NB4 (cell line): ENCODE data around the gene VAV2.

Experiments
- DNase-seq: peaks from one replicate; pipeline ENCODE4 v3.0.0; 2010; ENCODE audit warnings: low read depth
- H3K4me3 ChIP-seq: one replicate; pipeline ENCODE4 v1.5.1; 2011; ENCODE audit warnings: mild to moderate bottlenecking, low read depth, low read length, moderate library complexity
- MAX ChIP-seq: IDR thresholded peaks from 2 replicates; pipeline ENCODE4 v1.6.1; 2011; ENCODE audit warnings: low read depth, low read length
- MYC ChIP-seq: IDR thresholded peaks from 2 replicates; pipeline ENCODE4 v1.6.1; 2011; ENCODE audit warnings: low read depth, low read length
- POLR2A ChIP-seq: IDR thresholded peaks from 2 replicates; pipeline ENCODE4 v1.6.1; 2011; ENCODE audit warnings: mild to moderate bottlenecking; ENCODE audit not compliant: insufficient read length; ENCODE audit errors: extremely low read depth
- TF ChIP-seq, protein P1 (sequence below): IDR thresholded peaks from one replicate; pipeline ENCODE4 v1.5.1; 2012; ENCODE audit warnings: low read depth, low read length

Gene VAV2

DNA sequence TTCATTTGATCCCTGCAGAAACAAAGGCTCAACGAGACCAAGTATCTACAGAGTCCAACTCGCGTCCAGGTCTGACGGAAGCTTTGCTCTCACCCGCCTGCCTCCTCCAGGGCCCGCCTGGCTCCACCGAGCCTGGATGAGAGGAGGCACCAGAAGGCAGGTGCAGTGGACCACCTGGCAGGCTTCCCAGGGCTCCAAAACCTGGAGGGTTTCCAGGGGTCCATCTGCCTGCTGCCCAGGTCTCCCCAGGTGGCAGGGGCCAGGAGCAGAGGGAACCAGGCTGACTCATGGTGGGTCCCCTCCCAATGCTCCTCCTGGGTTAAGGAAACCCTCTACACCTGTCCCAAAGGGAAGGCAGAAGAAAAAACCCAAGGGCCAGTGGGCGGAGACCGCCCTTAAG lies 59.5 kb downstream of the VAV2 start:
- no peak for TF ChIP-seq MAX
- TF ChIP-seq POLR2A: no peak
- TF ChIP-seq MYC: no peak
- TF ChIP-seq, protein P1, sequence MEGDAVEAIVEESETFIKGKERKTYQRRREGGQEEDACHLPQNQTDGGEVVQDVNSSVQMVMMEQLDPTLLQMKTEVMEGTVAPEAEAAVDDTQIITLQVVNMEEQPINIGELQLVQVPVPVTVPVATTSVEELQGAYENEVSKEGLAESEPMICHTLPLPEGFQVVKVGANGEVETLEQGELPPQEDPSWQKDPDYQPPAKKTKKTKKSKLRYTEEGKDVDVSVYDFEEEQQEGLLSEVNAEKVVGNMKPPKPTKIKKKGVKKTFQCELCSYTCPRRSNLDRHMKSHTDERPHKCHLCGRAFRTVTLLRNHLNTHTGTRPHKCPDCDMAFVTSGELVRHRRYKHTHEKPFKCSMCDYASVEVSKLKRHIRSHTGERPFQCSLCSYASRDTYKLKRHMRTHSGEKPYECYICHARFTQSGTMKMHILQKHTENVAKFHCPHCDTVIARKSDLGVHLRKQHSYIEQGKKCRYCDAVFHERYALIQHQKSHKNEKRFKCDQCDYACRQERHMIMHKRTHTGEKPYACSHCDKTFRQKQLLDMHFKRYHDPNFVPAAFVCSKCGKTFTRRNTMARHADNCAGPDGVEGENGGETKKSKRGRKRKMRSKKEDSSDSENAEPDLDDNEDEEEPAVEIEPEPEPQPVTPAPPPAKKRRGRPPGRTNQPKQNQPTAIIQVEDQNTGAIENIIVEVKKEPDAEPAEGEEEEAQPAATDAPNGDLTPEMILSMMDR: no peak
- DNase-seq: no peak
- no peak overlapping the region for H3K4me3 ChIP-seq

DNA sequence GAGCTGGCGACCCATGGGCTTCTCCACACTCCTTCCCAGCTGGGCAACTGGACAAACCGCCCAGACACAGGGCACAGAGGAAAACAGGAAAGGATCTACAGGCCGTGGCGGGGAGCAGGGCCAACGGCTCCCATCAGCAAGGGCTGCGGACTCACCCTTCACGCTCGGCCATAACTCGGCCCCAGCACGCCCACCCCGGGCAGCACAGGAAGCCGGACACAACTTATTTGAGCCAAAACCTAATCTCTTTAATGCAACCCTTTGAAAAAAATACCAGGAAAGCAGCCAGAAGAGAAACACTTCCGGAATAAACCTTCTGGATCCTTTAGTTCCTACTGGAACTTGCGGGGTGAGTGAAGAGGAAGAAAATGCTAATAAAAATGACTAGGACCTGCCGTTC lies 59.9 kb downstream of the VAV2 start:
- no peak for DNase-seq
- no peak overlapping the region for H3K4me3 ChIP-seq
- no peak for TF ChIP-seq MAX
- TF ChIP-seq, protein P1: no peak
- no peak for TF ChIP-seq POLR2A
- TF ChIP-seq MYC: no peak

DNA sequence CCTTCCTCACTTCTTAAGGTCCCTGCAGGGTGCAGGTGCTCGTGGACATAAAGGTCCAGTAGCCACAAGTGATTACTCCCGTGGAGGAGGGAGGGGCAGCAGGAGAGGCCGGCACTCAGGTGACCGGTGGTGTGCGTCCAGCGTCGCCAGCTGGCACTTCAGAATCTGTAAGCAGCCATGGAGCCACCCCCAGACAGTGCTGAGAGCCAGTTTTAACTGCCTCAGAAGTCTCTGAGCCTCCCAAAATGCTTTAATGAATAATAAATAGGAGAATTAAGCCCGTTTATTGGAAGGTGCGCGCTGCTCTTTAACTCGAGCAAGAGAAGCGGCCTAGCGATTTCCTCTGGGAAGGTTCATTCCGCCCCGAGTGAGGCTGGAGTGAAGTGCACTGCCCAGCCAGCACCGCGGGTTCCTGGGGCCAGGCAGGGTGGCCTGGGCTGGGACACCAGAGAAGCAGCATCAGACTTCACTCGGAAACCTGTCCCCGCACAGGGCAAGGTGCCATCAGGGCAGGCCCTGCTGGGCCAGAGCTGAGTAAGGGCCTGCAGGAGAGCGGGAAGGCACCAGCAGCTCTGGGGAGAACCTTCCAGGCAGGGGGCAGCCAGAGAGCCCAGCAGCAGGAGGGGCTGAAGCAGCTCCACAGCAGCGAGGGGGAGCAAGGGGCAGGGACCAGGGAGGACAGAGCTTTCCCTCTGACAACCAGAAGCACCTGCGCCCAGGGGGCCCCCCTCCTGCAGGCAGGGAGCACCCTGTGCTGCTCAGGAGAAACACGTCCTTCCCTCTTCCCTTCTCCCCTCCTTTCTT lies 61.2 kb downstream of the VAV2 start:
- DNase-seq: no peak
- no peak overlapping the region for H3K4me3 ChIP-seq
- TF ChIP-seq MAX: no peak
- no peak for TF ChIP-seq POLR2A
- TF ChIP-seq MYC: no peak
- TF ChIP-seq, protein P1: no peak

- TF ChIP-seq, protein P1: no peak
- no peak for TF ChIP-seq MYC
- TF ChIP-seq POLR2A: no peak
- TF ChIP-seq MAX: no peak
- no peak for DNase-seq
- H3K4me3 ChIP-seq: no peak overlapping the region
Observed at GRCh38 chr9:133930046-133930681, 62.0 kb downstream of the VAV2 start.

DNA sequence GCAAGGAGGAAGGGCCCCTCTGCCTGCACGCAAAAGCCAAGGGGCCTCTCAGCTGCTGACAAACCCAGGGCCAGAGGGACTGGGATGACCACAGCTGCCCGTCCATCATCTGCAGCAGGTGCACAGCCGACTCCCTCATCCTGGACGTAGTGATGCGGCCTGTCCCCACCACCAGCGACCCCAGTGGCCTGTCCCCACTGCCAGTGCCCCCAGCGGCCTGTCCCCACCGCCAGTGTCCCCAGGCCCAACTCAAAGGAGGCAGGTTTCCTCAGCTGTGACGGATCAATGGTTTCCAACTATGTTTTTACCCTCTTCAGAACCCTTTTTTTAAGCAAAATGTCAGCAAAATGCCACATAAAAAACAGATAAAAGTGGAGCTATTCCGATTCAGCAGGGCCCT lies 62.5 kb downstream of the VAV2 start:
- H3K4me3 ChIP-seq: no peak overlapping the region
- TF ChIP-seq MYC (no peak), MAX (no peak), POLR2A (no peak)
- TF ChIP-seq, protein P1: no peak
- no peak for DNase-seq
